HG03575 (cell line): ENCODE data around the gene BHLHA15.
"Not testable (repeated sequence)": the region's sequence is repeated elsewhere in the genome, so short reads cannot be mapped to it uniquely, and the experiment has no call there.

ENCODE experiments used
- ATAC-seq: cut with Tn5 transposase; IDR thresholded peaks from one replicate; pipeline ENCODE4 v1.9.1; 2021; ENCODE audit not compliant: unreplicated experiment, insufficient number of reproducible peaks, low FRiP score; ENCODE audit errors: extremely low read depth

The BHLHA15 gene

DNA sequence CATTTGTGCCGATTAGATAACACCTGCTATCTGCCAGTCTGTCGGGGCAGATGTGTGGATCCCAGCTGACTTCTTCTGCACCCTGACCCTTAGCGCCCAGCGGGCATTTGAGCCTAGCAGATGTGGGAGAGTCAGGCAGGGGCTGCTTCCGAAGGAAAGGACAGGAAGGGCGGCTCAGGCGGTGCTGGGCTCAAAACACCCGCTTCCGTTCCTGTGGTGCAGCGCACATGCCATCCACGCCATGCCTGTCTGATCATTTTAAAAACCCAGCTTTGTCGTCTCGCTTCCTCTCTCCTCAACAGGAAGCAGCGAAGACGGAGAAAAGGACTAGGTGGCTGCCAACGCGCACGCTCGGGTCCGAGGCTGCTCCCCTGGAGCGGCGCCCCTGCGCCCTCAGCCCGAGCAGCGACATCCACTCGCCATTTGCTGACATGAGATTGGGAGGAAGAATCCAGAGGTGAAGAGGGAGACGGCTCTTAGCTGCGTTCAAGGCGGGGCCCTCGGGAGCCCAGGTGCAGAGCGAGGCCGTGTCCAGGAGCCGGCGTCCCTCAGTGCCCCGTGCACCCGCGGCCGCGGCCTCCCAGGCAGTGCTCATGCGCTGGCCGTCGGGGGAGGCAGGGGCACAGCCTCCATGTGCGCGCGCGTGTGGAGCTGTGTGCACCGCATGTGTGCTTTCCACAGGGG, 5.9 kb upstream of the BHLHA15 start:
- ATAC-seq, result no peak

DNA sequence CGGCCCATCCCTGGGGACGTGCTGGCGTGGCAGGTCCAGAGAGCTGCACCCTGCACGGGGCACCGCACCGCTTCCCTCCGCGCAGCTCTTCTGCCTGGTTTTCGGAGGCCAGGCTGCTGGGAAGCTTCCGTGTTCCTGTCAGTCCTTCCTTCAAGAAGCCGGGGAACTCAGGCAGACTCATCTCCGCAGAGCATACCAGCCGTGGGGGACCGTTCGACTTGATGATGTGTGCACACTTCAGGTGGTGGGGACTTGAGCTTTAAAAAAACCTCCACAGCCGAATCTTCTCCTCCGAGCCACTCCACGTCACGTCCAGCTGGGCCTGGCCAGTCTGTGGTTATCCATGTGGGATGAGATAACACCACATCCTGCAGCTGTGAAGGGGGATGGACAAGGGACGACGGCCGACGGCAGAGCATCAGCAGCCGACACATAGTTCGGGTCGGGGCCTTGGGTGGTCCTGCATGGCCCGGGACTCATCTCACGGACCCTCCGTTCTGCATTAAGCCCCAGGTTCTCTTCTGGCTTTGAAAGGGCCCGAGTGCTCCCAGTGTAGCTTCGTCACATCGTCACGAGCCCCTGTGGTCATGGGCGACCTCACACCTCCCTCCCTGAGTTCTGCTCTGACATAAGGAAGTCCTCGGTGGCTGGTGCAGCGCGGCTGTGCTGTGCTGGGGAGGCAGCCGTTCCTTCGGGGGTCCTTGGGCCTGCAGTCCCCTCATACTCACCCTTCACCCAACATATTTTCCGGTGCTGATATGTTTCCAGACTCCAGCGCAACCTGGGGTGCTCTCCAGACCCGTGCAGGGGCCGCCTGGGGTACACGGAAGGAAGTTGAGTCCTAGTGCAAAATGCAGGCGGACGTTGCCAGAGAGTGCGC, 4.5 kb upstream of the BHLHA15 start:
- ATAC-seq, result no peak

DNA sequence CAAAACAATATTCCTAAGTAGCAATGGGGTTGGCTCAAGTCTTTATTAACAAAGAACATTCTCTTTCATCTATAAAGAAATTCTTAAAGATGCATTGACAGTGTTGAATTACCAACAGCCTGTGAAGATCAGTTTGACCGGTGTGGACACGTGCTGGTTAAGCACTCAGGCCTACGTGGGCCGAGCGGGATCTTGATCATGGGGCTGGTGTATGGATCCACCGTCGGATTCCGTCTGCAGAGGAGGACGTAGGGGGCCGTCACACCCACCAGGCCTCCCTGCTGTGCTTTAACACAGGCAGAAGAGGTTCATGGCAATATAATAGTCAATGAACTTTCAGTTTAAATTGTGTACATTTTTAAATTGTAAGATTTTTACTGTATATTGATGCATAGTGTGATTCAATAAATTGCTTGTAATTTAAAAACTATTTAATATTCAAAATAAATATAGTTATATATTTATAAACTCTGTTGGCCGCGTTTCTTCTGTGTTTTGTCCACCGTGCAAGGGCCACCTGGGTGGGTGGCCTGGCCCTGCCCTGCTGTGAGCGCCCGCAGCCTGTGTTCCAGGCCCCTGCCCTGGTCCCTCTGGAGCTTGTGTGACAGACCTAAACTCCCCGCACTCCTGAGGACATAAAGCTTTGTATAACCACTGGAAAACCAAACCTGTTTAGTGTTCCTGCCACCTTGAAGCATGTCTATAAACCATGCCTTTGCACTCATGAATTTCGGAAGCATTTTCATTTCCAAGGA, 1.9 kb upstream of the BHLHA15 start:
- no peak for ATAC-seq

DNA sequence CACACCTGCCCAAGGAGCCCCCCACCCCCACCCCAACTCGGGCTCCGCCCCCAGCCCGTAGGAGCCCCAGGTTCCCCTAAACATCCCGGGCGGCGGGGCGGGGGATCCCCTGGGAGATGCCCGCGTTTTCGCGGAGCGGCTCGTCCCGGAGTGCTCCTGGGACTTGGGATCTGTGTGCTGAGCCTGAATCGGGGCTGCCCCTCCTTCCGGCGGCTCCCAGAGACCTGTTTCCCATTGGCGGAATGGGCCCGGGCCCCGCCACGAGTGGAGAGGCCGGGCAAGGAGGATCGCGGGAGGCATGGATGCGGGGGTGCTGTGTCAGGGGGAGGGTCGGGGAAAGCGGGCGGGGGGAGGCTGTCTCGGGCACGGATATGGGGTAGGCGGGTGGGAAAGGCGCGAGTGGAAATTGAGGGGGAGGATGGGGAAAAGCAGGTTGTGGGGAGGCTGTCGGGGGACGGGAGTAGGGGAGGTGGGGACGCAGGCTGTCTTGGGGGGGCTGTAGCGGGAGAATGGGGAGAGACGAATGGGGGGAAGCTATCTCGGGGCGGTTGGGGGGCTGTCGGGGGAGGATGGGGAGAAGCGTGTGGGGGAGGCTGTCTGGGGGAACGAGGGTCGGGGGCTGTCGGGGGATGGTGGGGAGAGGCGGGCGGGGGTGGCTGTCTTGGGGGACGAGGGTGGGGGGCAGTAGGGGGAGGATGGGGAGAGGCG, 572 bp upstream of the BHLHA15 start:
- ATAC-seq, result no peak

DNA sequence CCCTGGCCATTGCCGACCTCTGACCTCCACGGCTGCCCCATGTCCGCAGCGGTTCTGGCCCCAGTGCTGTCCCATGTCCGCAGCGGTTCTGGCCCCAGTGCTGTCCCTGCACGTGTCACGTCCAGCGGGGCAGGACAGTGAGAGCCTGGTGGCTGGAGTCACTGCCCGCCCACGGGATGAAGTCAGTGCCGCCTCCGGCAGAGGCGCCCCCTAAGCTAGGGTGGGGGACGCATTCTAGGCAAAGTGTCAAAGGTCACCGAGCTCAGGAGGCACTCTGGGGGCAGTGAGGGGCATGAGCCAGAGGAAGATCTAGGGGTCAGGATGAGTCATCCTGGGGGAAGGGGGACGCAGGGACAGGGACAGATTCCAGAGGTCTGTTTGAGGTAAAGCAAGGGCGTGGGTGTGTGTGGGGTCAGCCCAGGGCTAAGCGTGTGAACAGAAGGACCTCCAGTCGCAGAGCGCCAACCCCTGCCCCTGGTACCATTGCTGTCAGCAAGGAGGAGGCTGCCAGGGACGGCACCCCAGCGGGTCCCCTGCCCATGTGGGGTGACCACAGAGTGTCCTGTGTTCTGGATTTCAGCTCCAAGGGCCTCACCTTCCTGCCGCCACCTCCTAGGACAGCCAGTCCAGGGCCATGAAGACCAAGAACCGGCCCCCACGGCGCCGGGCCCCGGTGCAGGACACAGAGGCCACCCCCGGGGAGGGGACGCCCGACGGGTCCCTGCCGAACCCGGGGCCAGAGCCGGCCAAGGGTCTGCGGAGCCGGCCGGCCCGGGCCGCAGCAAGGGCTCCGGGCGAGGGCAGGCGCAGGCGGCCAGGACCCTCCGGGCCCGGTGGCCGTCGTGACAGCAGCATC, 665 bp downstream of the BHLHA15 start:
- no peak for ATAC-seq

DNA sequence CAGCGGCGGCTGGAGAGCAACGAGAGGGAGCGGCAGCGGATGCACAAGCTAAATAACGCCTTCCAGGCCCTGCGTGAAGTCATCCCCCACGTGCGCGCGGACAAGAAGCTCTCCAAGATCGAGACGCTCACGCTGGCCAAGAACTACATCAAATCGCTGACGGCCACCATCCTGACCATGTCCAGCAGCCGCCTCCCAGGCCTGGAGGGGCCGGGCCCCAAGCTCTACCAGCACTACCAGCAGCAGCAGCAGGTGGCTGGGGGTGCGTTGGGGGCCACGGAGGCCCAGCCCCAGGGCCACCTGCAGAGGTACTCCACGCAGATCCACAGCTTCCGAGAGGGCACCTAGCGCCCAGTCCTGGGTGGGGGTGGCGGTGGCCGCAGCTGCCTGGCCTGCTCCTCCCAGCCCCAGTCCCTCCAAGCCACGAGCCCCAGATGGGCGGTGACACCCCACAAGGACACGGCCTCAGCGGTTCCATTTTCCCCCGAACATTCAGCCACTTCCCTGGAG, 1.3 kb downstream of the BHLHA15 start:
- ATAC-seq, result no peak

DNA sequence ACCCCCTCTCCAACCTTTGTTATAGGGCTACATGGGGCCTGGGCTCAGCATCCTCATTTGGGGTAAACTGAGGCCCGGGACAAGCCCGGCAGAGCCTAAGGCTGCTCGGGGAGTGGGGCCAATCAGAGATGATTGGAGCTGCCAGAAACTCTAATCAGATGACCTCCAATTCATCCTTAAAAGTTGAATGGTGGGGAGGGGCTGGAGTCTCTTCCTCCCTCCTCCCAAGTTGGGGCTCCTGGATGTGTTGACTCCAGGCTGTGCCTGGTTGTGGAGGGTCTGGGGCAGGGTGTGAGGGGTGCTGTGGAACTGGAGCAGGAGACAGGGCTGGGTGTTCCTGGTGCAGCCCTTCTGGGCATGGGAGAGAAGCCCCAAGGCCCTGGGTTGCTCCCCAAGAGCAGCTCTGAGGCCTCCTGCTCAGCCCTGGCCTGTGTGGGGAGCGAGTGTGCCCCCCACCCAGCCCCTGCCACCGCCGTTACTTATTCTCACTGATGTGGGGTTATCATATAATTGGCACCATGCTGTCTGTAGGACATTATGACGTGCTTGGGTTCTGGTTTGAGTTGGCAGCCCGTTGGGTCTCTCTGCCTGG, 2.2 kb downstream of the BHLHA15 start:
- no peak for ATAC-seq

DNA sequence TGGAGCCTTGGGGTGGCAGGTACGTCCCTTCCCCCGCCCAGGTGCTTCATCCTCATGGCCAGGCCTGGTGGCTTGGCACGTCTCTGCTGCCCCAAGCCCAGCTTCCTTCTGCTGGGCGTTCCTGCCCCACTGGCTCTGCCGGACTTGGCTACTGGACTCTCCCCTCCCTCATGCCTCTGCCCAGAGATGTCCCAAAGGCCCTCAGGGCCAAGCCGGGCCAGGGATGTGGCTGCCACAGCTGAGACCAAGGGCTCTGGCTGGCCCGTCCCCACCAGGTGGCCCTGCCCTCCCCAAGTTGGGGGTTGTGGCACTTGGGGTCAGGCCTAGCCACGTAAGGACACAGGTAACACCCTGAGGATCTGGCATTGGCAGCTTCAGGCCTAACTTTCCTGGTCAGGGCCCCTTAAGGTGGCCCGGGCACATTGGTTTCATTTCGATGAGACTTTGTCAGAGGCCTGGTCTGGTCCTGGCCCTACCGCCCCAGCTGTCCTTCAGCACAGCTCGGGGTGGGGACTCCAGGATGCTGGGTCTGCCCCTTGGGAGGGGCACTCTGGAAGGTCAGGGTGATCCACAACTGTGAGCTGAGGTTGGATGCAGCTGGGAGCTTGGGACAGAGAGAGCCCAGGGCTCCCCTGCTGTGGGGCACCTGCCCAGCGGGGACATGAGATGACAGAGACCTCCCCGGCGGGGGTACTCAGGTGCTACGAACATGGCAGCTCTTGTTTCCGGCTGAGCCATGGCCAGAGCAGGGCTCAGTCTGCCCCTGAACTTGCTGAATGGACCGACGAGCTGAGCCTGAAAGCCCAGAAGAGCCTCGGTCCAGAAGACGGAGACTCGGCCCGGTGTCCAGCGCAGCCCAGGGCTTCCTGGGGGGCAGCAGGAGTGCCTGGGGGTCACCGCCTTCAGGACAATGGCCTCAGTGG, 2.9 kb downstream of the BHLHA15 start:
- no peak for ATAC-seq

DNA sequence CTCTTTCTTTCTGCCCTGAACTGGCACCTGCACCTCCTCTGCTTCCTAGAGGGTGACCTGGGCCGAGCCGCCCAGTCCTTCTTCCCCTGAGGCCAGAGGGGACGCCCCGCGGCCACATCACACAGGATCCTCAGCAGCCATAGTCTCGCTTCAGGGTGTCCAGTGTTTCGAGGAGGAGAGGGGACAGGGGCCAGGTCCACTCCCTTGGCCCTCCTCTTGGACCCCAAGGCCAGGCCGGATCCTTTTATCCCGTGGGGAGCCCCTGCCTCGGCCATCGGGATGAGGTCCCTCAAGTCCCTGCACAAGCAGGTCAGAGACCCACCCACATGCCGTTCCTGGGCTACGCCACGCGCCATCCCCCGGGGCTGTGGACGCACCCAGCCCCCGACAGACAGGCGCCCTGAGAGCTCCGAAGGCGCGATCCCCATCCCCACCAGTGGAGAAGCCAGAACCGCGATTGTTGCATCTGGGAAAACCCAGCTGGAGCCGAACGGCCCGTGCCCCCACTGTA, 3.6 kb downstream of the BHLHA15 start:
- ATAC-seq, result no peak

DNA sequence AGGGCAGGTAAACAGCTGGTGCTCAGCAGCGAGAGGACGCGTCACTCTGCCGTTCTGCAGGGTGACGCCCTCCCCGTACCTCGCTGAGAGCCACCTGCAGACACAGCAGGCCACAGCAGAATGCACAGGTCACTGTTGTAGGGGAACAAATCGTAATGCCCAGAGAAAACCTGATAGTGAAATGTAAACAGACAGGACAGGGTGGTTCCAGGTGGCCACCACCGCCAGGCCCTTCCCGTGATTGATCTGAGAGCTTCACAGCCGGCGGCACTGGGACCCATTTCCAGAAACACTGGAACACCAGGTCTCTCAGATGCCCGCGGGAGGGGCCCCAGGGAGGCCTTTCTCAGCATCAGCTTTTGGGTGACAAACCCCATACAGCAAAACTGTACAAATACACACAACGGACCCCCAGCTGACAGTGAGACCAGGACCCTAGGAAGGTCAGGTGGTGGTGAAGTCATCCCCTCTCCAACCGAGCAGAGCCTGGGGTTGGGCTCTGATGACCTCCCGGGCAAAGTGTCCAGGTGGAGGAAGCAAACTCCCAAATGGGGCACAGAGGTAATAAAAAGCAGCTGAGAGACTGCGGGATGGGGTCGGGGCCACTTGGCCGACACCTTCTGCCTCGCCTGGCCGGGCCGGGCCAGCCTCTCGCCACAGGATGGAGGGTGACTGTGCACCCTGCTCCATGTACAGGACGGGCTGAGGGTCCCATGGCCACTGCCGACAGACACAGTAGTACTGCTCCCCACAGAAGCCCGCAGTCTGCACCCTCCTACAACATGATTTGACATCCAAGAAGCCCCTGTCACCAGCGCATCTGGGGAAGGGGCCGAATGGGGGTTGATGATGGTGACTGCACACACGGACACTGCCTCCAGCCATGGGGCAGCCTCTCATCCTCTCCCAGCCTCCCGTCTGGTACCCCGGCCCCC, 4.6 kb downstream of the BHLHA15 start:
- no peak for ATAC-seq

DNA sequence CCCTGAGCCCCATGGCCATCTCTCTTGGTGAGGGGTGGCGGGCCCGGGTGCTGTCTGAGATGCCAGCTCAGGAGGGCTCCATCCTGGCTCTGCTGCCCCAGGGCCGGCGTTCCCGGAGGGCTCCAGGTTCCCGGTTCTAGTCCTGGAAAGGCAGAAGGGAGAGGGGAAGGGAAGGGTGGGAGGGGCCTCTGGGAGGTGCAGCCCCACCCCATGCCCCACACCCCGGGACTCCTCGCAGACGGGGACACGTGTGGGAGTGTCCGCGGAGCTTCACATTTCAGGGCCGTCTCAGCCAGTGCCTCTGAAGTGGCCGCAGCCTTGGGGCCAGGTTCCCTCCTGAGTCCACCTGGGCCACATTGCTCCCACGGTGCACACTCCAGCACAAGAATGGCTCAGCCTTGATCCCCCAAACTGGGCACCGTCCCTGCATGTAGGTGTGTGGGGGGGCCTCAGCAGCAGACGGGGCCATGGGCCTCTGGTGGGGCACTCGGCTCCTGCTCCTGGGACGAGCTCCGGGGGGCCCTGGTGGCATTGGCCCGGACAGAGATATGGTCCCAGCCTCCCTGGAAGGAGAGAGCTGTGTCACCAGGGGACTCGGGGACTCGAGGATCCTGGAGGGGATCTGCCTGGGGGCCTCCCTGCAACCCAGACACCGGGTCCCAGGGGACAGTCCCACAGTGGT, 5.8 kb downstream of the BHLHA15 start:
- no peak for ATAC-seq

DNA sequence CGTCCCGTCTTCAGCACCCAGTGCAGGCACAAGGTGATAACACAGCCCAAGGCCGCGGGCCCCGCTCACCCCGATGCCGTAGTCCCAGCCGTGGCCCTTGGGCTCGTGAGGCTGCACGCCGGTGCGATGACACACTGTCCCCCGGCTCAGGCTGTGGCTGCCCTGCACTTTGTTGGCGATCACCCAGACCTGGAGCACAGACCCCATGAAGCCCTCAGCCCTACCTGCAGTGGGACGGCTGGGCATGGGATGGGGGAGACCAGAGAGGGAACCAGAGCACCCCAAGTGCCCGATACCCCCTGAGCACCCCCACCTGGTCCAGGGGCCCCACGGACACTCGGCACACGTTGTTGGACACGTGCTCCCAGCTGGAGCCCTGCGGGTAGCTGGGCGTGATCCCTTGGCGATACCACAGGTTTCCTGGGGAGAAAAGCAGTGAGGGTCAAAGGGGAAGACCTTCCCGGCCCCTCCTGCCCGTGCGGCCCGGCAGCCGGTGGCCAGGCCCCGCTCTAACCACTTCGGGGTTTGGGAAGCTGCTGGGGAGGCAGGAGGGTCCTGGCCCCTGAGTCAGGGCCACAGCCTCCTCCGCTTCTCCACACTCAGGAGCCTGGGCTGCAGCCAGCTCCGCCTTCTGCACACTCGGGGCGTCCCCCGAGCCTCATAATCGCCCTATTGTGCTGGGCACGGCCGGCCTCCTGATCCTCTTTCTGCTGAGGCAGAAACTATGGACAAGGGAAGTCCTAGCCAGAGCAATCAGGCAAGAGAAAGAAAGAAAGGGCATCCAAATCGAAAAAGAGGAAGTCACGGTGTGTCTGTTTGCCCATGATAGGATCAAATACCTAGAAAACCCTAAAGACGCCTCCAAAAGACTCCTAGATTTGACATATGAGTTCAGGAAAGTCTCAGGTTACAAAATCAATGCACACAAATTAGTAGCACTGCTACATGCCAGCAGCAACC, 6.7 kb downstream of the BHLHA15 start:
- ATAC-seq, result no peak

DNA sequence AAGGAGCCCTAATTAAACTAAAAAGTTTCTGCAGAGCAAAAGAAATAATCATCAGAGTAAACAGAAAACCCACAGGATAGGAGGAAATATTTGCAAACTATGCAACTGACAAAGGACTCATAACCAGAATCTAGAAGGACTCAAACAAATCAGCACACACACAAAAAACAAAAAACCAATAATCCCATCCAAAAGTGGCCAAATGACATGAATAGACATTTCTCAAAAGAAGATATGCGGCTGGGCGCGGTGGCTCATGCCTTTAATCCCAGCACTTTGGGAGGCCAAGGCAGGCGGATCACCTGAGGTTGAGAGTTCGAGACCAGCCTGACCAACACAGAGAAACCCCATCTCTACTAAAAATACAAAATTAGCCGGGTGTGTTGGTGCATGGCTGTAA, 8.1 kb downstream of the BHLHA15 start:
- ATAC-seq, result not testable (repeated sequence)
